T-cell (primary cell): ENCODE results near the gene TTYH2. TPM values are rescaled to one million over a fixed set of nuclear protein-coding genes. Genes with fewer than 3 reads are reported as not detected.
A peak's percentile ranks its signal among the peaks of the same experiment; 100 is the strongest.

ENCODE experiments used
- ATAC-seq, 4 experiments: fragments of 200-7000 bp in 3 of 4; fragments of 150-1000 bp in 1 of 4; cut with Tn5 transposase; replicated peaks in 1 of 4; 1 replicate in 3 of 4; 2 replicates in 1 of 4; pipeline ENCODE4 v1.10.0; 2021; ENCODE audit warnings: moderate library complexity in 3 of 4, mild to moderate bottlenecking in 2 of 4, moderate number of reproducible peaks in 1 of 4
- CTCF ChIA-PET, 2 donors: fragments of 300-600 bp; sonication (Branson Sonifier 250); formaldehyde crosslinking; loops; one replicate each; lab custom pipeline; 2022; ENCODE audit warnings: antibody characterized with exemption in 2 of 2; lab: Charles Lee
- POLR2A ChIA-PET, 2 donors: fragments of 300-600 bp; sonication (Branson Sonifier 250); formaldehyde crosslinking; loops; one replicate each; lab custom pipeline; 2022; ENCODE audit warnings: antibody characterized with exemption in 2 of 2; lab: Charles Lee
- DNase-seq, 35 experiments: peaks; one replicate each; pipeline versions ENCODE4 v3.0.0 to v3.0.0-alpha.2; 2013 to 2023
- H3K27ac ChIP-seq: one replicate; pipeline ENCODE4 v1.5.1; 2013; ENCODE audit warnings: low read length
- H3K27me3 ChIP-seq, 2 experiments: replicated peaks in 1 of 2; 1 replicate in 1 of 2; 2 replicates in 1 of 2; pipeline versions ENCODE4 v1.6.1 to v1.7.0; 2013; ENCODE audit warnings: low read length in 1 of 2, mixed read lengths in 1 of 2; ENCODE audit not compliant: control insufficient read depth in 2 of 2, insufficient read depth in 2 of 2; ENCODE audit errors: extremely low read depth in 1 of 2
- H3K36me3 ChIP-seq, 2 donors: 1 replicate in 1 of 2; 2 replicates in 1 of 2; pipeline versions ENCODE4 v1.6.1 to v1.7.0; 2013; ENCODE audit warnings: low read length in 1 of 2; ENCODE audit not compliant: control insufficient read depth in 2 of 2, insufficient read depth in 1 of 2; ENCODE audit errors: extremely low read depth in 1 of 2
- H3K4me1 ChIP-seq, 2 experiments: 1 replicate in 1 of 2; 2 replicates in 1 of 2; pipeline versions ENCODE4 v1.6.1 to v1.7.0; 2013; ENCODE audit warnings: low read length in 2 of 2, mixed read lengths in 1 of 2; ENCODE audit not compliant: insufficient read depth in 2 of 2, control insufficient read depth in 1 of 2; ENCODE audit errors: extremely low read depth in 1 of 2
- H3K4me3 ChIP-seq, 2 donors: 1 replicate in 1 of 2; 2 replicates in 1 of 2; pipeline versions ENCODE4 v1.5.1 to v1.7.0; 2013; ENCODE audit warnings: mild to moderate bottlenecking in 2 of 2, low read length in 1 of 2, moderate library complexity in 1 of 2; ENCODE audit not compliant: control insufficient read depth in 1 of 2; ENCODE audit errors: extremely low read depth in 1 of 2
- H3K9me3 ChIP-seq: 2 replicates; pipeline ENCODE4 v1.7.0; 2013
- H3K27ac Mint-ChIP-seq, 2 donors: one replicate each; pipeline ENCODE4 v1.8.0; 2020 to 2021; ENCODE audit warnings: mild to moderate bottlenecking in 2 of 2, mixed read lengths in 2 of 2
- H3K27me3 Mint-ChIP-seq, 2 donors: one replicate each; pipeline ENCODE4 v1.8.0; 2021 to 2022; ENCODE audit warnings: mixed read lengths in 2 of 2
- H3K36me3 Mint-ChIP-seq: one replicate; pipeline ENCODE4 v1.8.0; 2021; ENCODE audit warnings: mixed read lengths
- H3K4me1 Mint-ChIP-seq, 3 donors: one replicate each; pipeline ENCODE4 v1.8.0; 2020 to 2022; ENCODE audit warnings: mixed read lengths in 3 of 3, mild to moderate bottlenecking in 1 of 3
- H3K4me3 Mint-ChIP-seq, 3 donors: one replicate each; pipeline ENCODE4 v1.8.0; 2020 to 2022; ENCODE audit warnings: mild to moderate bottlenecking in 3 of 3, mixed read lengths in 3 of 3, moderate library complexity in 3 of 3
- H3K9me3 Mint-ChIP-seq, 3 donors: one replicate each; pipeline ENCODE4 v1.8.0; 2020 to 2022; ENCODE audit warnings: mixed read lengths in 3 of 3
- WGBS: methylation state at CpG from one replicate; pipeline ENCODE4 v1.1.5; 2013; ENCODE audit warnings: missing lambda C conversion rate; ENCODE audit not compliant: insufficient coverage; 5-methylcytosine and 5-hydroxymethylcytosine counted together
- total RNA-seq, 35 experiments: library from RNA in 6 of 35; stranded (reverse) in 6 of 35; fragments of 120-200 nt in 1 of 35; gene quantifications; one replicate each; pipeline versions ENCODE4 v1.2.1 to v1.2.4 and lab custom pipeline; 2013 to 2026

TTYH2 gene
- total RNA-seq, 5 donors from 2014 or later (not counting 1 experiment from before 2014, with no cell fraction given), result 10.0 to 21.7 (median 16.0) TPM

- Mint-ChIP-seq H3K9me3 (no peaks in the 10 kb centered on the region), H3K4me1 (peaks cover 7 to 22% (median 11%) of the 10 kb centered on the region in 3 donors), H3K27ac (peak overlapping the region in 1 of 2 donors; percentile 31), H3K27me3 (peaks cover 0 to 13% of the 10 kb centered on the region in 2 donors), H3K36me3 (no peaks in the 10 kb centered on the region), H3K4me3 (no peak overlapping the region)
- Histone ChIP-seq H3K27ac (no peak overlapping the region), H3K27me3 (peaks cover 0 to 5% of the 10 kb centered on the region in 2 experiments), H3K36me3 (no peaks in the 10 kb centered on the region), H3K4me3 (no peak overlapping the region), H3K4me1 (peaks cover 0 to 12% of the 10 kb centered on the region in 2 experiments), H3K9me3 (no peaks in the 10 kb centered on the region)
- no peak for DNase-seq
- CTCF ChIA-PET, result no interaction called here
- 54% methylated on average over 12 of the region's 17 CpGs for WGBS
- ATAC-seq, result no peak
- POLR2A ChIA-PET, result no interaction called here
These were observed 54.7 kb downstream of the TTYH2 start for GRCh38 chr17:74267987-74268499.

- Mint-ChIP-seq H3K9me3 (no peaks in the 10 kb centered on the region), H3K4me1 (peaks cover 7 to 26% (median 11%) of the 10 kb centered on the region in 3 donors), H3K36me3 (no peaks in the 10 kb centered on the region), H3K4me3 (no peak overlapping the region), H3K27ac (peak overlapping the region in 1 of 2 donors; percentile 31), H3K27me3 (peaks cover 0 to 14% of the 10 kb centered on the region in 2 donors)
- H3K9me3 ChIP-seq, result no peaks in the 10 kb centered on the region
- peaks cover 0 to 6% of the 10 kb centered on the region in 2 experiments for H3K27me3 ChIP-seq
- H3K27ac ChIP-seq, result no peak overlapping the region
- WGBS, result 53% methylated on average over 3 of the region's 8 CpGs
- peaks cover 0 to 13% of the 10 kb centered on the region in 2 experiments for H3K4me1 ChIP-seq
- CTCF ChIA-PET, result no interaction called here
- no peak for DNase-seq
- no peak overlapping the region for H3K4me3 ChIP-seq
- no peaks in the 10 kb centered on the region for H3K36me3 ChIP-seq
- ATAC-seq, result no peak
- POLR2A ChIA-PET, result no interaction called here
These were observed 55.2 kb downstream of the TTYH2 start for GRCh38 chr17:74268558-74268957.

GRCh38 chr17:74270333-74270732 is 57.0 kb downstream of the TTYH2 start:
- ATAC-seq (no peak), DNase-seq (no peak)
- Mint-ChIP-seq H3K27ac (peak overlapping the region in 1 of 2 donors; percentile 5), H3K27me3 (peaks cover 0 to 14% of the 10 kb centered on the region in 2 donors), H3K36me3 (no peaks in the 10 kb centered on the region), H3K9me3 (no peaks in the 10 kb centered on the region), H3K4me1 (peaks cover 24 to 44% (median 28%) of the 10 kb centered on the region in 3 donors), H3K4me3 (no peak overlapping the region)
- ChIA-PET CTCF (no interaction called here), POLR2A (no interaction called here)
- 83% methylated on average over 7 of the region's 10 CpGs for WGBS
- H3K27me3 ChIP-seq, result peaks cover 0 to 15% of the 10 kb centered on the region in 2 experiments
- peaks cover 6 to 31% of the 10 kb centered on the region in 2 experiments for H3K4me1 ChIP-seq
- H3K9me3 ChIP-seq, result no peaks in the 10 kb centered on the region
- no peak overlapping the region for H3K27ac ChIP-seq
- no peaks in the 10 kb centered on the region for H3K36me3 ChIP-seq
- H3K4me3 ChIP-seq, result no peak overlapping the region

- no peak overlapping the region for H3K27ac ChIP-seq
- peaks cover 6 to 40% of the 10 kb centered on the region in 2 experiments for H3K4me1 ChIP-seq
- H3K36me3 Mint-ChIP-seq, result no peaks in the 10 kb centered on the region
- ATAC-seq (no peak), DNase-seq (no peak)
- H3K4me1 Mint-ChIP-seq, result peaks cover 26 to 51% (median 32%) of the 10 kb centered on the region in 3 donors
- no peaks in the 10 kb centered on the region for H3K36me3 ChIP-seq
- no peak overlapping the region for H3K4me3 Mint-ChIP-seq
- ChIA-PET CTCF (no interaction called here), POLR2A (no interaction called here)
- H3K27ac Mint-ChIP-seq, result no peak overlapping the region
- no peak overlapping the region for H3K4me3 ChIP-seq
- no peaks in the 10 kb centered on the region for H3K9me3 Mint-ChIP-seq
- 67% methylated on average over 1 of the region's 3 CpGs for whole genome bisulfite sequencing
- H3K27me3 ChIP-seq, result peaks cover 0 to 15% of the 10 kb centered on the region in 2 experiments
- peaks cover 0 to 14% of the 10 kb centered on the region in 2 donors for H3K27me3 Mint-ChIP-seq
- H3K9me3 ChIP-seq, result no peaks in the 10 kb centered on the region
These were observed 57.9 kb downstream of the TTYH2 start for GRCh38 chr17:74271281-74271680.

GRCh38 chr17:74271901-74272561 is 58.7 kb downstream of the TTYH2 start:
- 89% methylated on average over 3 of the region's 13 CpGs for WGBS
- Mint-ChIP-seq H3K4me1 (peaks cover 26 to 57% (median 36%) of the 10 kb centered on the region in 3 donors), H3K27me3 (peaks cover 0 to 13% of the 10 kb centered on the region in 2 donors), H3K4me3 (no peak overlapping the region), H3K27ac (peak overlapping the region in 1 of 2 donors; percentile 67), H3K36me3 (no peaks in the 10 kb centered on the region), H3K9me3 (no peaks in the 10 kb centered on the region)
- ChIA-PET POLR2A (no interaction called here), CTCF (no interaction called here)
- DNase-seq (no peak), ATAC-seq (no peak)
- Histone ChIP-seq H3K27me3 (peaks cover 0 to 15% of the 10 kb centered on the region in 2 experiments), H3K36me3 (no peaks in the 10 kb centered on the region), H3K27ac (no peak overlapping the region), H3K9me3 (no peaks in the 10 kb centered on the region), H3K4me3 (no peak overlapping the region), H3K4me1 (peaks cover 6 to 42% of the 10 kb centered on the region in 2 experiments)

GRCh38 chr17:74272731-74273201 is 59.4 kb downstream of the TTYH2 start:
- Histone ChIP-seq H3K27me3 (peaks cover 0 to 15% of the 10 kb centered on the region in 2 experiments), H3K36me3 (no peaks in the 10 kb centered on the region), H3K4me3 (no peak overlapping the region), H3K4me1 (peaks cover 6 to 41% of the 10 kb centered on the region in 2 experiments), H3K9me3 (no peaks in the 10 kb centered on the region), H3K27ac (no peak overlapping the region)
- no peak for ATAC-seq
- peak overlapping the region in 1 of 3 donors; percentile 78 for H3K4me3 Mint-ChIP-seq
- no peaks in the 10 kb centered on the region for H3K9me3 Mint-ChIP-seq
- 92% methylated on average over 7 of the region's 10 CpGs for WGBS
- no peaks in the 10 kb centered on the region for H3K36me3 Mint-ChIP-seq
- no peak for DNase-seq
- H3K4me1 Mint-ChIP-seq, result peaks cover 24 to 52% (median 33%) of the 10 kb centered on the region in 3 donors
- CTCF ChIA-PET, result no interaction called here
- H3K27ac Mint-ChIP-seq, result peak overlapping the region in 1 of 2 donors; percentile 65
- POLR2A ChIA-PET, result no interaction called here
- H3K27me3 Mint-ChIP-seq, result peaks cover 0 to 7% of the 10 kb centered on the region in 2 donors
